HepG2 (cell line): ENCODE measurements around the gene ZMYM3. TPM values are rescaled to one million over a fixed set of nuclear protein-coding genes. Genes with fewer than 3 reads are reported as not detected.
"Not testable (repeated sequence)": the region's sequence is repeated elsewhere in the genome, so short reads cannot be mapped to it uniquely, and the experiment has no call there.

Experiments
- ATAC-seq: fragments of 200-7000 bp; cut with Tn5 transposase; 3 replicates; pipeline ENCODE4 v1.9.1; 2020; ENCODE audit warnings: mild to moderate bottlenecking, moderate library complexity
- BruUV-seq: library from RNA; stranded (reverse); fragments of 400-500 nt; replicated peaks from 2 replicates; lab custom pipeline; 2021; lab: Mats Ljungman, UMichigan
- CTCF ChIA-PET: fragments of 300-600 bp; formaldehyde crosslinking; extraction: SDS; loops from one replicate; lab custom pipeline; 2021; ENCODE audit warnings: low total read pairs, inconsistent platforms, low intra/inter-chr PET ratio; lab: Yijun Ruan, JAX
- POLR2A ChIA-PET: fragments of 350-600 bp; sonication (Branson Sonifier 250); formaldehyde crosslinking; loops from one replicate; lab custom pipeline; 2020; ENCODE audit warnings: antibody characterized with exemption, inconsistent platforms; lab: Yijun Ruan, JAX
- DNase-seq: peaks from one replicate; pipeline ENCODE4 v3.0.0-alpha.2; 2015; ENCODE audit warnings: low spot score
- FAIRE-seq: peaks from 3 replicates; lab custom pipeline; 2011; peaks lifted over from hg19 to GRCh38; lab: Jason Lieb, UNC
- H2AFZ ChIP-seq: one replicate; pipeline ENCODE4 v1.6.1; 2011; ENCODE audit warnings: low read length, inconsistent platforms
- H3K27ac ChIP-seq: fragments of 300-600 bp; 3 replicates; pipeline ENCODE4 v1.8.0; 2011; ENCODE audit warnings: mixed run types, mild to moderate bottlenecking, mixed read lengths, low read length, inconsistent platforms; ENCODE audit not compliant: insufficient read depth; ENCODE audit errors: extremely low read length
- H3K27me3 ChIP-seq, 2 experiments: fragments of 200-600 bp in 1 of 2; 2 replicates in 1 of 2; 3 replicates in 1 of 2; pipeline versions ENCODE4 v1.6.0 to v1.8.0; 2011; ENCODE audit warnings: low read length in 2 of 2, mild to moderate bottlenecking in 2 of 2, moderate library complexity in 2 of 2, inconsistent platforms in 1 of 2; ENCODE audit not compliant: insufficient read depth in 2 of 2, control insufficient read depth in 1 of 2
- H3K36me3 ChIP-seq, 2 experiments: fragments of 200-600 bp in 1 of 2; replicated peaks in 1 of 2; 2 replicates in 1 of 2; 3 replicates in 1 of 2; pipeline versions ENCODE4 v1.5.1 to v1.8.0; 2011; ENCODE audit warnings: low read length in 2 of 2, inconsistent platforms in 1 of 2; ENCODE audit not compliant: insufficient read depth in 2 of 2, control insufficient read depth in 1 of 2
- H3K4me1 ChIP-seq: 2 replicates; pipeline ENCODE4 v1.5.1; 2012; ENCODE audit warnings: low read length, inconsistent platforms; ENCODE audit not compliant: insufficient read depth
- H3K4me2 ChIP-seq: 2 replicates; pipeline ENCODE4 v1.6.0; 2011; ENCODE audit warnings: low read depth, low read length, inconsistent platforms
- H3K4me3 ChIP-seq, 3 experiments: fragments of 200-600 bp in 1 of 3; sonication (generic), shearing (Covaris generic) in 1 of 3; replicated peaks in 1 of 3; 2 replicates each; pipeline ENCODE4 v1.5.1; 2011 to 2016; ENCODE audit warnings: low read length in 3 of 3, inconsistent platforms in 2 of 3, low read depth in 2 of 3, mild to moderate bottlenecking in 2 of 3, control low read depth in 1 of 3, mixed read lengths in 1 of 3; ENCODE audit not compliant: insufficient read depth in 1 of 3
- H3K79me2 ChIP-seq: one replicate; pipeline ENCODE4 v1.6.1; 2011; ENCODE audit warnings: low read length, inconsistent platforms; ENCODE audit not compliant: insufficient read depth
- H3K9ac ChIP-seq: 2 replicates; pipeline ENCODE4 v1.6.0; 2011; ENCODE audit warnings: mild to moderate bottlenecking, low read depth, low read length, inconsistent platforms; ENCODE audit not compliant: insufficient read depth
- H3K9me3 ChIP-seq: 2 replicates; pipeline ENCODE4 v1.5.1; 2012; ENCODE audit warnings: mild to moderate bottlenecking, low read length
- H4K20me1 ChIP-seq: 2 replicates; pipeline ENCODE4 v1.6.0; 2011; ENCODE audit warnings: inconsistent platforms, mild to moderate bottlenecking, low read length, moderate library complexity; ENCODE audit not compliant: insufficient read depth
- EZH2 ChIP-seq: conservative IDR thresholded peaks from 2 replicates; pipeline ENCODE4 v1.6.1; 2012; ENCODE audit warnings: mild to moderate bottlenecking, low read depth, low read length, moderate library complexity
- ZNF777 ChIP-seq: sonication (generic); formaldehyde crosslinking; IDR thresholded peaks from 2 replicates; pipeline ENCODE4 v1.4.0; 2020; ENCODE audit warnings: missing genetic modification reagents
- WGBS: methylation state at CpG from one replicate; pipeline ENCODE4 v1.1.6; 2017; ENCODE audit warnings: low lambda C conversion rate; 5-methylcytosine and 5-hydroxymethylcytosine counted together
- in situ Hi-C: cut with HindIII; loops from 2 replicates; pipeline ENCODE4 v1.10.0; 2017; ENCODE audit warnings: low pct_unique_long_range_greater_than_20kb; ENCODE audit not compliant: extremely low pct_ligation_motif_present
- intact Hi-C: fragments of 100-400 bp; cut with micrococcal nuclease; formaldehyde crosslinking; loops from one replicate; pipeline ENCODE4 v1.10.0; 2022; ENCODE audit not compliant: unreplicated experiment
- polyA plus RNA-seq, 8 experiments: library from polyadenylated mRNA; depleted of rRNA in 3 of 8; stranded (reverse) in 7 of 8; unstranded in 1 of 8; fragments of >200 nt; fragmentation: Illumina TruSeq in 4 of 8; extraction: Trizol in 4 of 8; gene quantifications; 2 replicates each; pipeline versions ENCODE4 v1.2.1 to v1.2.3, GENCODE V29; 2011 to 2016; ENCODE audit warnings: low read depth in 4 of 8, missing spikeins in 1 of 8, mixed read lengths in 1 of 8; ENCODE audit not compliant: insufficient read depth in 1 of 8
- total RNA-seq, 5 experiments: library from RNA; depleted of rRNA; stranded (reverse); fragments of >200 nt; fragmentation: Illumina TruSeq; extraction: Trizol; gene quantifications; 2 replicates each; pipeline ENCODE4 v1.2.3, GENCODE V29; 2016; ENCODE audit warnings: low read depth in 1 of 5
- TF ChIP-seq, protein P1 (sequence below), 2 experiments: fragments of 450-650 bp in 1 of 2; sonication (generic) in 1 of 2; formaldehyde crosslinking; IDR thresholded peaks; 2 replicates each; pipeline versions ENCODE4 v1.5.0 to v1.8.0; 2020 to 2022; ENCODE audit warnings: mild to moderate bottlenecking in 1 of 2, missing genetic modification reagents in 1 of 2
- TF ChIP-seq, protein P2 (sequence below): IDR thresholded peaks from 2 replicates; pipeline ENCODE4 v1.6.1; 2016; ENCODE audit warnings: mild to moderate bottlenecking, missing biosample characterization, missing genetic modification reagents
- TF ChIP-seq, protein P3 (sequence below): sonication (generic); formaldehyde crosslinking; IDR thresholded peaks from 2 replicates; pipeline ENCODE4 v1.8.0; 2023; ENCODE audit warnings: mild to moderate bottlenecking, missing genetic modification reagents

Gene ZMYM3
- total and polyA plus RNA-seq, 2 of the 13 experiments (the other 11 are each of a cell fraction or from before 2014, with no cell fraction given): 26.4 to 35.4 TPM

DNA sequence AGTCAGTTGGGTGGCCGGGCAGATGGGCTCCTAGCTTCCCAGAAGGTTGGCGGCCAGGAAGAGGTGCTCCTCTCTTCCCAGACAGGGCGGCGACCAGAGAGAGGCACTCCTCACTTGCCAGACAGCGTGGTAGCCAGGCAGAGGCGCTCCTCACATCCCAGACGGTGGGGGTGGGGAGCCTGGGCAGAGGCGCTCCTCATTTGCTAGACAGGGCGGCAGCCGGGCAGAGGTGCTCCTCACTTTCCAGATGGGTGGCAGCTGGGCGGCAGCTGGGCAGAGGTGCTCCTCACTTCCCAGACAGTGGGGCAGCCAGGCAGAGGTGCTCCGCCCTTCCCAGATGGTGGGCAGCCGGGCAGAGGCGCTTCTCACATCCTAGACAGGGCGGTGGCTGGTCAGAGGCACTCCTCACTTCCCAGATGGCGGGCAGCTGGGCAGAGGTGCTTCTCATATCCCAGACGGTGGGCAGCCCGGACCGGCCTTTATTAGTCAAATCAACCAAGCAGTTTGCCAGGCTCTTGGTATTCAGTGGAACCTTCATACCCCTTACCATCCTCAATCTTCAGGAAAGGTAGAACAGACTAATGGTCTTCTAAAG, 16.0 kb upstream of the ZMYM3 start:
- TF ChIP-seq, protein P1, sequence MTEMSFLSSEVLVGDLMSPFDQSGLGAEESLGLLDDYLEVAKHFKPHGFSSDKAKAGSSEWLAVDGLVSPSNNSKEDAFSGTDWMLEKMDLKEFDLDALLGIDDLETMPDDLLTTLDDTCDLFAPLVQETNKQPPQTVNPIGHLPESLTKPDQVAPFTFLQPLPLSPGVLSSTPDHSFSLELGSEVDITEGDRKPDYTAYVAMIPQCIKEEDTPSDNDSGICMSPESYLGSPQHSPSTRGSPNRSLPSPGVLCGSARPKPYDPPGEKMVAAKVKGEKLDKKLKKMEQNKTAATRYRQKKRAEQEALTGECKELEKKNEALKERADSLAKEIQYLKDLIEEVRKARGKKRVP (CRISPR knock-in tag; IDR thresholded peaks at IDR 0.05): no peak
- TF ChIP-seq, protein P2, sequence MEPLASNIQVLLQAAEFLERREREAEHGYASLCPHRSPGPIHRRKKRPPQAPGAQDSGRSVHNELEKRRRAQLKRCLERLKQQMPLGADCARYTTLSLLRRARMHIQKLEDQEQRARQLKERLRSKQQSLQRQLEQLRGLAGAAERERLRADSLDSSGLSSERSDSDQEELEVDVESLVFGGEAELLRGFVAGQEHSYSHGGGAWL: no peak
- TF ChIP-seq, protein P3, sequence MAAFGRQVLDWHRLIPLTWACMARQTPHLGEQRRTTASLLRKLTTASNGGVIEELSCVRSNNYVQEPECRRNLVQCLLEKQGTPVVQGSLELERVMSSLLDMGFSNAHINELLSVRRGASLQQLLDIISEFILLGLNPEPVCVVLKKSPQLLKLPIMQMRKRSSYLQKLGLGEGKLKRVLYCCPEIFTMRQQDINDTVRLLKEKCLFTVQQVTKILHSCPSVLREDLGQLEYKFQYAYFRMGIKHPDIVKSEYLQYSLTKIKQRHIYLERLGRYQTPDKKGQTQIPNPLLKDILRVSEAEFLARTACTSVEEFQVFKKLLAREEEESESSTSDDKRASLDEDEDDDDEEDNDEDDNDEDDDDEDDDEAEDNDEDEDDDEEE (CRISPR knock-in tag): no peak
- TF ChIP-seq EZH2: no peak
- no peak for TF ChIP-seq ZNF777
- Histone ChIP-seq H2AFZ (no peak overlapping the region), H3K4me2 (no peak overlapping the region), H3K36me3 (no peaks in the 10 kb centered on the region), H3K9me3 (no peaks in the 10 kb centered on the region), H3K4me3 (no peak overlapping the region), H3K27ac (no peak overlapping the region), H3K4me1 (no peaks in the 10 kb centered on the region), H3K9ac (no peak overlapping the region), H4K20me1 (no peaks in the 10 kb centered on the region), H3K27me3 (no peaks in the 10 kb centered on the region), H3K79me2 (no peaks in the 10 kb centered on the region)
- WGBS: no CpG with 5 or more reads among the region's 19 CpGs
- in situ Hi-C loops: no loop called here
- intact Hi-C loops: no loop called here
- CTCF ChIA-PET: no interaction called here
- DNase-seq (no peak), FAIRE-seq (no peak), ATAC-seq (no peak)
- POLR2A ChIA-PET: no interaction called here
- no TSS peak for BruUV-seq

DNA sequence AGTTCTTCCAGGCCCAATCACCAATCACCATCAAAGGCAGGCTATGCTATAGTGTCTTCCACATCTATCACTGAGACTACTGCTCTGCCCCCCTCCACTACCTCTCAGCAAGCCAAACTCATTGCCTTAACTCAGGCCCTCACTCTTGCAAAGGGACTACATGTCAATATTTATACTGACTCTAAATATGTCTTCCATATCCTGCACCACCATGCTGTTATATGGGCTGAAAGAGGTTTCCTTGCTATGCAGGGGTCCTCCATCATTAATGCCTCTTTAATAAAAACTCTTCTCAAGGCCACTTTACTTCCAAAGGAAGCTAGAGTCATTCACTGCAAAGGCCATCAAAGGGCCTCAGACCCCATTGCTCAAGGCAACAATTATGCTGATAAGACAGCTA, 14.7 kb upstream of the ZMYM3 start:
- H3K9ac ChIP-seq, H3K4me3 ChIP-seq, in situ Hi-C loops, DNase-seq, H4K20me1 ChIP-seq, H3K27ac ChIP-seq, H3K9me3 ChIP-seq, FAIRE-seq, H3K4me2 ChIP-seq, CTCF ChIA-PET, POLR2A ChIA-PET, ATAC-seq, H3K36me3 ChIP-seq, H2AFZ ChIP-seq, H3K4me1 ChIP-seq, H3K79me2 ChIP-seq, intact Hi-C loops, BruUV-seq, H3K27me3 ChIP-seq: not testable (repeated sequence)
